Renal cortex interstitium (tissue), 15 donors: ENCODE measurements around the gene RAB17. TPM values are rescaled to one million over a fixed set of nuclear protein-coding genes. Genes with fewer than 3 reads are reported as not detected.

Source experiments
- DNase-seq, 11 donors: peaks; one replicate each; pipeline ENCODE4 v3.0.0-alpha.2; 2013; ENCODE audit warnings: low read depth in 9 of 11, low spot score in 4 of 11; ENCODE audit errors: extremely low read depth in 1 of 11
- long read RNA-seq, 16 experiments: transcript quantifications; one replicate each; lab custom pipeline, GENCODE V29; 2026
- polyA plus RNA-seq, 3 donors: library from polyadenylated mRNA; unstranded; fragments of 120-200 nt; gene quantifications; one replicate each; pipeline ENCODE4 v1.2.1, GENCODE V29; 2013; ENCODE audit not compliant: insufficient read length in 3 of 3

RAB17 gene, protein sequence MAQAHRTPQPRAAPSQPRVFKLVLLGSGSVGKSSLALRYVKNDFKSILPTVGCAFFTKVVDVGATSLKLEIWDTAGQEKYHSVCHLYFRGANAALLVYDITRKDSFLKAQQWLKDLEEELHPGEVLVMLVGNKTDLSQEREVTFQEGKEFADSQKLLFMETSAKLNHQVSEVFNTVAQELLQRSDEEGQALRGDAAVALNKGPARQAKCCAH
- 10 to 100 TPM in 2 of 3 donors, 1 to 10 TPM in 1; 9.9 to 22.9 (median 10.1) TPM for polyA plus RNA-seq
- long read RNA-seq, donor 1, result 0 reads
- long read RNA-seq, donor 2, result 0 reads
- long read RNA-seq, donor 3, partial matches to known transcripts, result 12 of 15 reads
- long read RNA-seq, donor 3, other reads (novel, unspliced or antisense), result 0 of 15 reads
- long read RNA-seq, donor 4, partial matches to known transcripts, result 10 of 14 reads
- long read RNA-seq, donor 4, other reads (novel, unspliced or antisense), result 0 of 14 reads
- long read RNA-seq, donor 5, result 0 reads
- long read RNA-seq, donor 6, partial matches to known transcripts, result 0 of 2 reads
- long read RNA-seq, donor 6, other reads (novel, unspliced or antisense), result 0 of 2 reads
- long read RNA-seq, donor 7, partial matches to known transcripts, result 0 of 3 reads
- long read RNA-seq, donor 7, other reads (novel, unspliced or antisense), result 0 of 3 reads
- long read RNA-seq, donor 8, transcript RAB17-201 (6 exons, 1,966 nt), result major isoform, 11 of 13 reads
- long read RNA-seq, donor 8, partial matches to known transcripts, result 0 of 13 reads
- long read RNA-seq, donor 8, other reads (novel, unspliced or antisense), result 0 of 13 reads
- long read RNA-seq, donor 9, partial matches to known transcripts, result 0 of 5 reads
- long read RNA-seq, donor 9, other reads (novel, unspliced or antisense), result 0 of 5 reads
- long read RNA-seq, donor 10, partial matches to known transcripts, result 0 of 3 reads
- long read RNA-seq, donor 10, other reads (novel, unspliced or antisense), result 0 of 3 reads
- long read RNA-seq, donor 11, result 0 reads
- long read RNA-seq, donor 12, partial matches to known transcripts, result 0 of 2 reads
- long read RNA-seq, donor 12, other reads (novel, unspliced or antisense), result 0 of 2 reads
- long read RNA-seq, donor 13, transcript RAB17-201 (6 exons, 1,966 nt), result major isoform, 5 of 6 reads
- long read RNA-seq, donor 13, partial matches to known transcripts, result 0 of 6 reads
- long read RNA-seq, donor 13, other reads (novel, unspliced or antisense), result 0 of 6 reads
- long read RNA-seq, donor 14, partial matches to known transcripts, result 0 of 4 reads
- long read RNA-seq, donor 14, other reads (novel, unspliced or antisense), result 0 of 4 reads
- long read RNA-seq, donor 15, result 0 reads
- long read RNA-seq, donor 16, transcript RAB17-209 (2 exons, 937 nt), result minor isoform, 5 of 13 reads
- long read RNA-seq, donor 16, transcript RAB17-201 (6 exons, 1,966 nt), result major isoform, 7 of 13 reads
- long read RNA-seq, donor 16, partial matches to known transcripts, result 0 of 13 reads
- long read RNA-seq, donor 16, other reads (novel, unspliced or antisense), result 0 of 13 reads

DNA sequence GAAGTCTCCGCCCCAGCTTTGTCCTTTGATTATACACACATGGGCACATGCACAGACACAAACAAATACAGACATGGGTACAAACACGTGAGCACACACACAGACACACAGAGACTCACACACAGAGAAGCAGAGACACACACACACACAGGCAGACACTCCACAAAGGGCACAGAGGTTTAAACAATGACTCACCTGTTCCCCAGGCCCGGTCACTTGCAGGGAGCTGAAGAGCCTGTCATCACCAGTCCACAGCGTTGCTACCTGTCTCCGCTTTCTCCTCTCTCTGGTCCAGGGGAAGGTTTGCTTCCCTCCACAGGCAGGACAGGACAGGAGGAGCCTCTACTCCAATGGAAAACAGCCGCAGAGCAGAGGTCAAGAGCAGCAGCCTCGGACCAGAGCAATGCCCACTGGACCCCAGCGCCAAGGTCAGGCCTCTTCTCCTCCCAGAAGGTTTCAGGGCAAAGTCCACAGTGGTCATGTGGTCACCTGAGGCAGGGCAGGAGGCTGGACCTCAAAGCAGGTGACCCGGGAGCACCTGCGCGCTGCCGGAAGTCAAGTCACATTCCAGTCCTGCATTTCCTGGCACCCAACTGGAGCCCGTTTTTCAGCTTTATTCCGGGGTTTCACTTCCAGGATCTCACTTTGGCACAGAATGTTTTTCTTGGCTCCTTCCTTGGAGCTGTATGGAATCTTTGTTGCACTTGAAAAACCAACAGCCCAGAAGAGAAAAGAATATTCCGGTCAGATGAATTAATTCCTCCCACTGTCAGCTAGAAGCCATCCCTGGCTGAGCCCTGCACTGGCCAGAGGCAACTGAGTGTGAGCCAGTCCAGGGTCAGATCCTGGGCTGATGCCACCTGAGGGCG lies at the start of gene RAB17:
Gene RAB17 (minus strand): TSS at position 463 of the 869 bp plus-strand sequence. CDS start 4,580 bp downstream, outside the sequence.
- DNase-seq, result peak in 1 of 11 donors; percentile 47

DNA sequence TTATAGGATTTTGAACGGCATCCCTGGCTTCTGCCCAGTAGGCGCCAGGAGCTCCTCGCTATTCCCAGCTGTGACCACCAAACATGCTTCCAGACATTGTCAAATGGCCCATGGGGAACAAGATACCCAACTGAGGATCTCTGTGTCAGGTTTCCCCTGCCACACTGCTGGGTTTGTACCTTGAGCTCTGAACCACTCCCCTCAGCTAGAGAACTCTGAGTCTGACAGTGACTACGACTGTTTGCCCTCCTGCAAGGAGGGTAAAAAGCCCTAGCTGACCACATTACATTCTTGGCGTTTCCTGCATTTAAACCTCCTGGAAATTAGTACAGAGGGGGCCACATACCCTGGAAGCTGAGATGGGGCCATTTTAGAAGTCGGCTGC lies 49.3 kb upstream of the RAB17 start:
- DNase-seq, result no peak

DNA sequence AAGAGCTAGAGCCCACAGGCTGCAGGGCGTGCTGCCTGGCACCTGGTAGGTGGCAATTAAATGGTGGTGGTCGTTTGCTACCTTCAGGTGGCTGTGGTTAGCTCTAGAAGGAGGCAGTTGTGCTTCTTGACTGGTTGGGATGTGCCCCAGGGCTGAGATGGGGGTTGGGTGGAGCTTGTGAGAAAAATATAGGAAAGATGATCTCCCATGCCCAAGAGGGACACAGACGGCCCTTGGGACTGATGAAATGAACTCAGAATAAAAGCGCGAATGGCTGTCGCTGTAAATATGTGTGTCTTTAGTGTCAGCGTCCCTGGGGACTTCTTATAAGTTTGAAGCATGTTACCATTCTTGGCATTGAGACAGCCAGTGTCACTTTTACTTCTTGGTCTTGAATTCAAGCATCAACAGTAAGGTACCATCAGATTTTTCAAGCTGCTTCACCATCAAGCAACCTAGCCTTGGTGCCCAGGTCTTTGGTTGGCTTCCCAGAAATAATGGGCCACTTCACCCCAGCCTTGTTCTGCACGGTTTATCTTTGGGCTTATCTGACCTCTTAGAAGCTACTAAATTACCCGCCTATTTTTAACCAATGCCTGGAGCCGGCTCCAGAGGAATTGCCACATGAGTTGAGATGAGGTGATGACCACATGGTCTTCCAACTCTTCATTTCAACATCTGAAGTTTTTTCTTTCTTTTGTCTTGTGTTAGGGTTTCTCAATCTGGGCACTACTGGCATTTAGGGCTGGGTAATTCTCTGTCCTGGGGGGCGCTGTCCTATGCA lies 48.7 kb upstream of the RAB17 start:
- DNase-seq, result no peak

DNA sequence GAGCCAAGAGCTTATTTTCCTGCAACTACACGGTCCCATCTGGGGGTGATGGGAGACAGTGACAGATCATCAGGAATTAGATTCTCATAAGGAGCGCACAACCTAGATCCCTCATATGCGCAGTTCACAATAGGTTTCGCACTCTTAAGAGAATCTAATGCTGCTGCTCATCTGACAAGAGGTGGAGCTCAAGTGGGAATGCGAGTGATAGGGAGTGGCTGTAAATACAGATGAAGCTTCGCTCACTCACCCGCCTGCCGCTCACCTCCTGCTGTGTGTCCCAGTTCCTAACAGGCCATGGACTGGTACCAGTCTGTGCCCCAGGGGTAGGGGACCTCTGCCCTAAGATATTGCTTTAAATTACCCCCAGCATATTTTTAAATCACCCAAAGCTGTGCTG lies 47.6 kb upstream of the RAB17 start:
- DNase-seq, result no peak

DNA sequence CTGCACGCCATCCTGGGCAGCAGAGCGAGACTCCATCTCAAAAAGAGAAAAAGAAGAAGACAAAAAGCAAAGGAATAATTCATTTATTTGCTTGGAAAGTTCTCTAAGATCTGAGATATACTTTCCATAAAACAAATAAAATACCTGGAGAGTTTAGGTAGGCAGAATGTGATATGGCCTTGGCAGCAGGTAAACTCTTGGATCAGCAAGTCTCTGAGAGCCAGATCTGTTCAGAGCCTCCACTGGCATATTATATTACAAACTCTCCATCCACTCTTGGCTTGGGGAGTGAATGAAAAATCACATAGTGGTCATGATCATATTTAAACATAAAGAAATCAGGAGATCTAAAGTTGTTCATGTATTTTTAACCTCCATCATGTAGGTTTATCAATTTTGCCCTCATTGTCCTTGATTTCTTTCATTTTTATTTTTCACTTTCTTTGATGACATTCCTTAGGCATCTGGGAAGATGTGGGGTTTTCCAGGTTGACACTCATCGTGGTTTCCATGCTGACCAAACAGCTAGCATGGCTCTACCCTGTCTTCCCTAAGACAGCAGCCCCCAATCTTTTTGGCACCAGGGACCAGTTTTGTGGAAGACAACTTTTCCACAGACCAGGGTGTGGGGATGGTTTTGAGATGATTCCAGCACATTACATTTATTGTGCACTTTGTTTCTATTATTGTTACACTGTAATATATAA lies 47.0 kb upstream of the RAB17 start:
- DNase-seq, result no peak

DNA sequence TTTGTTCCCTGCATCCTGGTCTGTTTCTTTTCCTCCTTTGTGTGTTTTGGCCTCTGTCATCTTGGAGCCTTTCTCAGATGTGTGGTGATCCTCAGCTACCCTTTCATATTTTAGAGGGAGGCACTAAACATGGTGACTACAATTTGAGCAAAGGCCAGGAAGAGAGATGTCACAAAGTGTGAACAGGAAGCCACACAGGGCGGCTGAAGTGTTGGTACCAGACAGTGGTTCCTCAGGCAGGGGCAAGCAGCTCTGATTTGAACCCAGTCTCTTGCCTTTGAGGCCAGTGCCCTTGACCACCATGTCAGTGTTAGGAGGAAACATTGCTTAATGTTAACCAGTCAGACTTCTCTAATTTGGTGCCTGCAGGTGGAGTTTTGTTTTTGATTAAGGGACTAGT lies 46.0 kb upstream of the RAB17 start:
- DNase-seq, result no peak

DNA sequence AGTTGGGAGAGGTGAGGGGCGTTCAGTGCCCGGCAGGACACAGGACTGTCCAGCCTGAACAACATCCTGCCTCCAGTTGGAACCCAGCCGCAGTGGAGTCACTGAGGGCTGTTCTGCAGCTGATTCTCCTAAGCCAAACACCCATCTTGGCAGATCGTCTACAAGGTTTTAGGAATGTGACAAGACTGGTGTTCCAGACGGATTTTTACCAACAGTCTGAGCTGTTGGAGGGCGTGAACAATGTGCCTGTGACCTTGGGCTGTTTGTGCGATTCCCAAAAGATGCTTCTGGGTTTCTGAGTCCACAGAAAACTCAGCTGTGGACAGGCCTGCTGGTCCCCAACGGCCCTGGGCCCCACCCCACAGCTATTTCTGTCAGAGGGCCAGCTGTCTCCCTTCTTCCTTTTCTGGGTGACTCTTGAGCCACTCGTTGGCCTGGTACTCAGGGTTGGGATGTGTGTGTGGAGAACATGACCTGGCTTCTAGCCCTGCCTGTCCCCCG lies 42.6 kb upstream of the RAB17 start:
- no peak for DNase-seq

DNA sequence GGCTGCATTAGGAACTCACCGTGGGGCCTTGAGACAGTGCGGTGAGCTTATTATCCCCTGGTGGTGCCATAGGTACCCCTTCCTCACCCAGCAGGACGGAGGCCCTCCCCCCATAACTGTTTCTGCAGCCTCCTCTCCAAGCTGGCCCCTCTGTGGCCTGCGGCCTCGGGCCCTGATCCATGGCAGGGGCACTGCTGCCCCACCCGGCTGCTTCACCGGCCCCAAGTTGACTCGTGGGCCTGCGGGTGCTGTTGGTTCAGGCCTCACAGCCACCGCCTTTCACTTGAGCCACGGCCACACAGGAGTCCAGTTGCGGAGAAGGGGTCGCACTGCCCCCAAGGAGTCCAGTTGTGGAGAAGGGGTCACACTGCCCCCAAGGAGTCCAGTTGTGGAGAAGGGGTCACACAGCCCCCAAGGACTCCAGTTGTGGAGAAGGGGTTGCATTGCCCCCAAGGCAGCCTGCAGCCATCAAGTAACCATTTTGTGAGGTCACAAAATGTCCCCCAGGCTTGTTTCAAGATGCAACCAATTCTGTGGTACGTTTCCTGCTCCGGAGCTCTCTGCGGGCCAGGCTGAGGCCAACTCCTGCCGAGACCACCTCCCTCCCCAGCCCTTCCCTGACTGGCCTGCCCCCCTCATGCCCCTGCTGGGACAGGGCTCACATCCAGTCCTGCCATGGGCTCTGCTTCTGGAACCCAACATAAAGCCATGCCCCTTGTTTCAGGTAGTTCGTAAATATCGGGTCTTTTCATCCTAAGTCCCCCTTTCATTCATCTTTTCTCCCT lies 41.5 kb upstream of the RAB17 start:
- DNase-seq, result no peak

DNA sequence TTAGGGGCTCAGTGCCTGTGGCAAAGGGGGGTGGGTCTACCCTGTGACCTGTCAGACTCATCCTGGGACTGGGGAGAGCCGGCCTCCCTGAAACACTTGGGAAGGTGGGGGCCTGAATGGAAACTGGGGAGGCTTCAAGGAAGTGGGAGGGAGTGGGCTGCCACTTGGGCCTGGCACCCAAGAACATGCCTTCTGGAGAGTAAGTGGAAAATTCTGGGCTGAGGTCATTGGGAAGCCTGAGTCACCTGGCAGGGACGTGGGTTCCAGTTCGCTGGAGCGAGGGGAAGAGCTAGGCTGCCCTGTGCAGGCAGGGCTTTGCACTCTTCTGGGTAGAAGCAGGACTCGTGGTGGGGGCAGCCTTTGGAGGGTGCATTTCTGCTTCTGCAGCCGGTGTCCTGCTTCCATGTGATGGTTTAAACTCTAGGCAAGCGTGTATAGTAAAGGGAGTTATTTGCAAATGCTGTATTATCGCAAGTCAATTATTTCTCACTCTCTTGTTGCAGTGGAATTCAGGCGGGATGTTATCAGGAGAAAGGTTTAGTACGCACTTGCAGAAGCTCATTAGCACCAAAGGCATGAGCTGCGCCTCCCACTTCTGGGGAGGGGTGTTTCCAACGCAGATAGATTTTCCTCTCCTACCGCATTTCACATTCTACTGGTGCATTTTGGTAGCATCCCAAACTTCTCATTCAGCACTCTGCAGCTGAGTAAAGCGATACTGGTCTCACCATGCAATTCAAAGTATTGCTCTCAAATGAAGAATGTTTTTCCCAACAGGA lies 40.7 kb upstream of the RAB17 start:
- DNase-seq, result no peak

DNA sequence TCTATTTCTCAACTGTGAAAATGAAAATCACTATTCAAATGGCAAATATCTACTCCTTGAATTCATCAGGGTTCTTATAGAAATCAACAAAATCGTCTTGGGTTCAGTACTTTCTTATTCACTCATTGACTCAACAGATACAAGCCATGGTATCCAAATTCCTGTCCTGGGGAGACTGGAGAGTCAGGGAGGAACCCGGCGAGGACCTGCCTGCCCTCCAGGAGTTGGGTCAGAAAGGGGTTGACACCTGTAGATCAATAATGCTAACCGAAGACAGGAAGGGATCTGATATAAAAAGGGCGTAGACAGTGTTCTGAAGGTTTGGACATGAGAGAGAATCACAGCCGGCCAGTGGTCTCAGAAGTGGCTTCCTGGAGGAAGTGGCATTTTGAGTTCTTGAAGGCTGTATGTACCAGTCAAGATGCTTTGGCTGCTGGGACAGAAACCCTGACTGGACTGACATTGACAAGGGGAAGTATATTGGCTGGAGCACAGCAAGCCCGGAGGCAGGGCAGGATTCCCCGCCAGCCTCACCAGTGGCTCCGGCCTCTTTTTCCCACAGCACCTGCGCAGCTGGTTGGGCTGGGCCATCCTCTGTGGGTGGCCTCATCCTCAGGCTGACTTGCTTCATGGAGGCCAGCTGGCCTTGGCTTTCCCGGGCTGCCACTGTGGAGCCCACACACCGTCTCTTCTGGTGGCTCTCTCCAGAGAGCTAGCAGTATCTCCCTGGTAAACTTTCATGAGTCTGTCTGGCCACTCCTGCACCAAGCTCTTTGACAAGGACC lies 39.9 kb upstream of the RAB17 start:
- DNase-seq, result no peak

DNA sequence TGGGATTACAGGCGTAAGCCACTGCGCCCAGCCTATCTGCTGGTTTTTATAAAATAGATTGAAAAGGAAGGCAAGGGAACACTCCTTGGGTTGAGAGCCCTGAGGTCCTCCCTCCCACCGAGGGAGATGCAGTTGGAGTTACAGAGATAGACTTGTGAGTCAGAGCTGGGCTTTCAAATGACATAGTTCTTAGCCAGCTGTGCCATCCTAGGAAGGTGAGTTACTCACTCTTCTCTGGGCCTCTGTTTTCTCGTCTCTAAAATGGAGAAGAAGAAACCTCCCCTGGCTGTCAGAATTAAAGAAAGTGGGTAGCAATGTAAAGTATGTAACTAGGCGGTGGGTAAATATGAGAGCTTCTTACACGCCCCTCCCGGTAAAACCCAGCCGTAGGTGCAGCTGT lies 39.2 kb upstream of the RAB17 start:
- no peak for DNase-seq

DNA sequence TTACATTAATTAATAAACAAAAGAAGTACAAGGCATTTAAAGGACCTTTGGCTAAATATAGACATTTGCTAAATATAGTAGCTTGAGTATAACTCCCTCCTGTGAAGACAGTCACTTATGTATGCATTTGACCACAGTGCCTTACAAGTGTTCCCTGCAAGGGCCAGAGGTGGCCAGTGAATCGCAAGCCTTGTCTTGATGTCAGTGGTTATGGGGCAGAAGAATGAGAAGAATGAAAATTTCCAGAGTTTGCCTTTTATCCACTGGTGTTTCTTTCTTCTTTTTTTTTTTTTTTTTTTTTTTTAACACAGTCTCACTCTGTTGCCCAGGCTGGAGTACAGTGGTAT lies 38.6 kb upstream of the RAB17 start:
- no peak for DNase-seq

DNA sequence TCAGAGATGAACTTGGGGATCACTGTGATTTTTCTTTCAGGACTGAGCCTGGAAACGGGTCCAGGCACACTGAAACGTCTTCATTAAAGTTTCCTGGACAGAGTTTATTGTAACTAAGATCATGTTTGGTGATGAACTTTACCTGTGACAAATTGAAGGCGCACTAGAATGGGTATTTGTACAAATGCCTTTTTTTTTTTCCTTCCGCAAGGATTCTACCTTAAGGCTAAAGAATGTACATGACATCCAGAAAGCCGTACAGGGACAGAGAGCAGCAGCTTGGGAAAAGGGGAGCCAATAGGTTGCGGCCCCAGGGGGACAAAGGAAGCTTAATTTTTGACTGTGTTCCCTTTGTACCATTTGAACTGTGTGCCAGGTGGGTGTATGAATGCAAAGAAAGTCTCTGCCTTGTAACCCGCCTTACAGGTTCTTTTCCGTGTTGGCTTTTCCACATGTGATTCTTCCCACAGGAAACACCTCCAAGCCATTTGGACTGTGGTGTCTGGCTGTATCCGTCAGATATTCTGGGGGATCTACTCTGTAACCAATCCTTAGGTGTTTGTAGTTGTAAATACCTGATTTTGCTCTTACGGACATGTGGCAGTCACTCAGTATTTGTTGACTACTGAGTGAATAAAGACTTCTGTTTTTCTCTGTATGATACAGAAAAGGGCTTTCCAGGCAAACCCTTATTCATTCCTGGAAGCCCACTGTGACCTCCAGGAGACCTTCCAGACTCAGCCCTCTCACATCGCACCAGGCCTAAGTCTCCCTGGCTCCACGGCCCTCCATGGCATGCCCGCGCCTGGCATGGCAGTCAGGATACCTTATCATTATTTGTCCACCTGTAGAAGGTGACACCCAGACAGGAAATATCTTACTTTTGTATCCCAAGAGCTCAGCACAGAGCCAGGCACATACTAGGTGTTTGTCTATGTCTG lies 38.0 kb upstream of the RAB17 start:
- DNase-seq, result no peak
